Daoy (cell line): ENCODE measurements around the gene MAML1. TPM values are rescaled to one million over a fixed set of nuclear protein-coding genes. Genes with fewer than 3 reads are reported as not detected.
A peak's percentile ranks its signal among the peaks of the same experiment; 100 is the strongest.

Experiments used
- DNase-seq: peaks from one replicate; pipeline ENCODE4 v3.0.0-alpha.2; 2015; ENCODE audit warnings: low read depth
- total RNA-seq: library from RNA; depleted of rRNA; stranded (reverse); fragments of >200 nt; shearing (Covaris generic); gene quantifications from 2 replicates; pipeline ENCODE4 v1.2.3, GENCODE V29; 2014

The MAML1 gene
- total RNA-seq, 1 experiment from 2014 or later = 7.9 TPM

- DNase-seq = peak; percentile 89
These were observed 61.0 kb downstream of the MAML1 start, which contains the start of gene LTC4S for GRCh38 chr5:179793468-179794139. Gene LTC4S, plus strand, starts transcription at chr5:179793986. Its CDS starts 95 bp downstream, at chr5:179794081.

DNA sequence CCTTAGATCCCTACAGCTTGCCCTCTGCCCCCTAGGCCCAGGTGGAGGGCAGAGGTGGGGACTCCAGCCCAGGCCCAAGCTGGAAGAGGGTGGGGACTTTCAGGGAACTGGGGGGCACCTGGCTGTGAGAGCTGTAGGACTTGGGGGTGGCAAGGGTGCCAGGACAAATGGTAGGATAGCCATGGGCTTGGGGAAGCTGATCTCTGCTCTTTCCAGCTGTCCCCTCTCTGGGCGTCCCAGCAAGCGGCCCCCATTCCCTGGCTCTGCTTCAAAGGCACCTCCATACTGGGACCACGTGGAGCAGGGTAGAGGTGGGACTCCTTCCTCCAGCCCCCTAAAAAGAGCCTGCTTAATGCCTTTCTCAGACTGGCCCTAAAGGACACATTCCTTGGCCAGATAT lies 61.5 kb downstream of the MAML1 start:
- DNase-seq = no peak

DNA sequence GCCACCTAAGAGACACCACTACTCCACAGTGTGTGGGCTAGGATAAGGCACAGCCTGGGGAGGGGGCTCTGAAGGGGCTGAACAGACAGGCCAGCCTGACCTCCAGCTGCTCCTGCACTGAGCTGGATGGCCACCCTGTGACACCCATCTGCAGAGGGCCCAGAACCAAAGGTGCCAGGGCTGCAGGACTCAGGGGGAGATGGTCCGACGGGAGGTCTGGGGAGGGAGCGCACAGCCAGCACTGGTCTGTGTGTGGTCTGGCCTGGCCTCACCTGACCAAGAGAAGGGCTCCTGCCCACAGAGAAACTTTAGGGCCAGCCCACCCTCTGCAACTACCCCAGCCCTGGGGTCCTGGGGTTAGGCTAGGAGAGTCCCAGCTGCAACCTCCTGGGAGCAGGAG lies 62.0 kb downstream of the MAML1 start:
- no peak for DNase-seq

GRCh38 chr5:179795049-179795862 lies 62.6 kb downstream of the MAML1 start:
- no peak for DNase-seq

DNA sequence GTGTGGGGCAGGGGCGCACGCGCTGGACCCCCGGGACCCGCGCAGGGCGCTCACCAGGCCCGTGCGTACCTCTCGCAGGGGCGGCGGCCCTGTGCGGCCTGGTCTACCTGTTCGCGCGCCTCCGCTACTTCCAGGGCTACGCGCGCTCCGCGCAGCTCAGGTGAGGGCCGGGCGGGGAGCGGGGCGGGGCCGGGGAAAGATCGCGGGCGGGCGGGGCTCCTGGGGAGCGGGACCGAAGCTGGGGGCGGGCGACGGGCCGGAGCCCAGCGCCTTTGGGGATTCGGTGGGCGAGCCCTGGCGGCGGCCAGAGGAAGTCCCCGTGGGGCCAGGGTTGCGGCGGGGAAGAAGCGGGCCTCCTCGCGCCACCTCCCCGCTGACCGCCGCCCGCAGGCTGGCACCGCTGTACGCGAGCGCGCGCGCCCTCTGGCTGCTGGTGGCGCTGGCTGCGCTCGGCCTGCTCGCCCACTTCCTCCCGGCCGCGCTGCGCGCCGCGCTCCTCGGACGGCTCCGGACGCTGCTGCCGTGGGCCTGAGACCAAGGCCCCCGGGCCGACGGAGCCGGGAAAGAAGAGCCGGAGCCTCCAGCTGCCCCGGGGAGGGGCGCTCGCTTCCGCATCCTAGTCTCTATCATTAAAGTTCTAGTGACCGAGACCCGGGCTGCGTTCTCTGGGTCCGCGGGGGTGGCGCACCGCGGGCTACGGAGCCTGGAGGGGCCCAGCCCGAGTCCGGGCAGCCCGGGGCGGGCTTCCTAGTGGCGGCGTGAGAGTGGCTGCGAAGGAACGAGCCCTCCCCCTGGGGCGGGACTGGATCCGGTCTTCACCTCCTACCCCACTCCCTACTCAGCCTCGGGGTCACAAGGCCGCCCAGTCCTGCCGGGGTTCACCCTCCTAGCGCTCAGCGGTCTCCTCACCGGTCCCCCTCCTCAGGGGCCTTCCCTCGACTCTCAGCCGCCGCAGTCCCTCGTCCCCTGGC lies 63.5 kb downstream of the MAML1 start:
- DNase-seq = peak; percentile 92

DNA sequence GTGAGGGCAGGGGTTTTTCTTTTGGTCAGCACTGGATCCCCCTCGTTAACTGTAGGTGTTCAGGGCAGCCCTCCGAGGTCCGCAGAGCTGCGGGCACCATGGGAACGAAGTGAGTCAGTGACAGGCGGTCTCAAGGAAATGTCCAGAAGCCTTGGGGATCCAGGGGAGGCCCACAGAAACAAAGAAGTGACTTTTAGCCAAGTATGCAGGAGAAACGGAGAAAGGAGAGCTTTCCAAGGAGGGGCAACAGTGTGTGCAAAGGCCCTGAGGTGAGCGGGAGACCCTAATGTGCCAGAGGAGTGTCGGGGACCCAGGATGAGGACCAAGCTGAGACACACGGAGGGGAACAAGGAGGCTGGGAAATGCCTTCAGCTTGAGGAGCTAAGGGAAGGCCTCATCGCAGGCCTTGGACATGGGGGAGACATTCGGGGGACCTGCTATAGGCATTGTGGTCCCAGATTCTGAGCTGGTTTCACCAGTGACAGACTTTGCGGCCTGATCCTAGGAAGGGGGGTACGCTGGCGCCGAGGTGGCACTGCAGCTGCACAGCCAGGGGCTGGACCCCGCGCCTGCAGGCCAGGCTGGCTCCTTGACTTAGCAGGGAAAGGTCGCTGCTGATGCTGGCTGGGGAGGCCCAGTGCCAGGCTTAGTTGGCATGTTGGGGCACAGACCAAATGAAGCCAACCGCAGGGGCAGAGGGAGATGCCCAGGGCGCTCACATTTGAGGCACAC lies 64.4 kb downstream of the MAML1 start:
- DNase-seq = no peak

GRCh38 chr5:179797741-179798140 lies 65.1 kb downstream of the MAML1 start:
- DNase-seq = no peak

GRCh38 chr5:179798144-179798770 lies 65.6 kb downstream of the MAML1 start:
- DNase-seq = no peak

GRCh38 chr5:179798771-179799643 lies 66.4 kb downstream of the MAML1 start:
- DNase-seq = no peak

DNA sequence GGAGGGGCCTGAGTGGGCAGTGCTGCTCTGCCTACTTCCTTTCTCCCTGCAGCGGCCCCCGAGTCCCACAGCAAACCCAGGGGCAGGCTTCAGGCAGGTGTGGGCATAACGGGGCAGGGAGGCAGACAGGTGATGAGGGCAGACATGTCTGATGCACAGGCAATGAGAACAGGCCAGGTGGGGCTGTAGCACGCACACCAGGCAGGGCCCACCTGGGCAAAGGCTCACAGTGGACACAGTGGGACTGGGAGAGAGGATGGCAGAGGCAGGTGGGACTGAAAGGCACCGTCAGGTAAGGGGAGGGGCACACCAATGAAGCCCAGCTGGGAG lies 67.0 kb downstream of the MAML1 start:
- DNase-seq = no peak

DNA sequence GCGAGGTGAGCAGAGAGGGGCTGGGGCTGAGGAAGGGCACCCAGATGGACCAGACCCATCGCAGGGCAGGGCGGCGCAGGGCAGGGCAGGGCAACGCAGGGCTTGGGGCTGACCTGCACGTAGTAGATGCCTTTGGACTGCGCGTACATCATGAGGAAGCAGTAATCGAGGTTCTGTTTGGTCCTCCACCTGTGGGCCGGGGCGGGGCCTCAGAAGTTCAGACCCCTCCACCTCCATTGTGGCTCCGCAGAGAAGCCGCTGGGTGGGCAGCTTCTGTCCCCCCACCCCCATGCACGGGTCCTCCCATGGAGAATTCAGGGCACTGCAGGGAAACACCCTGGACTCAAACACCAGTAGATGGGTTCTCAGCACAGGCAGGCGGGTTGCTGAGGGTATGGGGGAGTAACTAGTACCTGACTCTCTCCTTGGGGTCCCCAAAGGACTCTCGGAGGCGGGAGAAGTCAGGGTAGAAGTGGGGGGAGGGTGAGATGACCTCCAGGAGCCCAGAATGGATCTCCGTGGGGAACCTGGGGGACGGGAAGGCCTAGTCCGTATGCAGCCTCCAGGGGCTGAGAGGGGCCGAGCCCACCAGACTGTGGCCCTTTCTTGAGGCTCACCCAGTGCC lies 67.6 kb downstream of the MAML1 start:
- DNase-seq = no peak

- no peak for DNase-seq
These were observed 68.1 kb downstream of the MAML1 start for GRCh38 chr5:179800696-179801201.

DNA sequence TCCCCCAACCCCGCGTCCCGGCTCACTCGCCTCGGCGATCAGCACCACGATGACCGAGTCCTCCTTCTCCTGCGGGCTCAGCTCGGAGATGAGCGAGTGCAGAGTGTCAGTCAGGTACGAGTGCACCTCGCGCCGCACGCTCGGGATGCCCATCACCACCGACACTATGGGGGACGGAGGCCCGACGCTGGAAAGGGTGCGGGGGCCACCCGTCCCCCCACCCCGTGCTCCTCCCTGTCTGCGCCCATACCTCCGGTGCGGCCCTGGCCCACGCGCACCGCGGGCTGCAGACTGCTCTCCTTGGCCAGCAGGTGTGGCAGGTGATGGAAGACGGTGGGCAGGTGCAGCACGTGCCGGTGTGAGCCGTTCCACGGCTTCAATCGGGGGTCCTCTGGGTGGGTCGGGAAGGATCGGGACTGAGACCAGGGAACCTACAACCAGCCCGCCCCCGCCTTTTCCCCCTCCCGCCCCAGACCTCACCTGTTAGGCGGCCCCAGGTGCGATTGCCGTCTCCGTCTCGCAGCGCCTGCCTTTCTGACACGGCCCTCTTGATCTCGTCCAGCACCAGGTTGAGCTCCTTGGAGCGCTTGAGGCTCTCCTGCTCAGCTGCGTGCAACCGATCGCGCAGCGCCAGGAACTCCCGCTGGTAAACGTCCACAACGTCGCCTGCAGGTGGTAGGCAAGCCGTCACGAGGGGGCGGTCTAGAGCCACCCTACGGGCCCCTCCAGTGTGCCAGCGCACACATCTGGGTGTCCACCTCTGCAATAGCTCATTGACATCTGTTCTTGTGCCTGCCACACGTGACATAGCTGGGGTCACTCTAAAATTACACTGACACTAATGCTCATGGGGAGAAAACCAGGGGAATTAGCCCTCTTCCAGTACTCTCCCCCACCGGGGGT lies 68.9 kb downstream of the MAML1 start:
- no peak for DNase-seq

GRCh38 chr5:179802207-179802883 lies 69.7 kb downstream of the MAML1 start:
- DNase-seq = no peak

DNA sequence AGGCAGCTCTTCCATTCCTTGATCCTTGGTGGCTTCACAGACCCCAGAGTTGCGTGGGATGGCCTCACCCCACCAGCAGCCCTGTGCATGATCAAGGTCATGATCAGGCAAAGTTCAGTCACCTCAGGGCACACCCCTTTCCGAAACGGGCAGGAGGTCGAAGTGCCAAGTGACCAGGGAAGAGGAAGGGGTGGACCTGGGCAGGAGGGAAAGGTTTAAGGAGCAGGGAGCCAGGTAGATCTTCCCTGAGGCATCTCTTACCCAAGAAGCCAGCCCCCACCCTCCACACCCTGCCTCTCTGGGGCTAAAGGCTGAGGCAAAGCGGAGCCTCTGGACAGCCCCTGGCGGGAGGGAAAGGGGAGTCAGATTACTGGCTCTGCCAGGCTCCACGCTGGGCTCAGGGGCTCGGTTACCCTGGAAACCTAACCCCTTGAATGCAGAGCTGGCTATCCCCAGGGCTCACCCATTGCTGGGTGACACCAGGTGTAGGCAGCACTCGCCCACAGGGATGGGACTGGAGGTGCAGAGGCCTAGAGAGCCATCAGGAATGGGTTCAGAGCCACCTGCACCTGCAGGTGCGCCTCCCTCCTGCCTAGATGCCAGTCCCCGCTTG lies 70.4 kb downstream of the MAML1 start:
- DNase-seq = no peak

DNA sequence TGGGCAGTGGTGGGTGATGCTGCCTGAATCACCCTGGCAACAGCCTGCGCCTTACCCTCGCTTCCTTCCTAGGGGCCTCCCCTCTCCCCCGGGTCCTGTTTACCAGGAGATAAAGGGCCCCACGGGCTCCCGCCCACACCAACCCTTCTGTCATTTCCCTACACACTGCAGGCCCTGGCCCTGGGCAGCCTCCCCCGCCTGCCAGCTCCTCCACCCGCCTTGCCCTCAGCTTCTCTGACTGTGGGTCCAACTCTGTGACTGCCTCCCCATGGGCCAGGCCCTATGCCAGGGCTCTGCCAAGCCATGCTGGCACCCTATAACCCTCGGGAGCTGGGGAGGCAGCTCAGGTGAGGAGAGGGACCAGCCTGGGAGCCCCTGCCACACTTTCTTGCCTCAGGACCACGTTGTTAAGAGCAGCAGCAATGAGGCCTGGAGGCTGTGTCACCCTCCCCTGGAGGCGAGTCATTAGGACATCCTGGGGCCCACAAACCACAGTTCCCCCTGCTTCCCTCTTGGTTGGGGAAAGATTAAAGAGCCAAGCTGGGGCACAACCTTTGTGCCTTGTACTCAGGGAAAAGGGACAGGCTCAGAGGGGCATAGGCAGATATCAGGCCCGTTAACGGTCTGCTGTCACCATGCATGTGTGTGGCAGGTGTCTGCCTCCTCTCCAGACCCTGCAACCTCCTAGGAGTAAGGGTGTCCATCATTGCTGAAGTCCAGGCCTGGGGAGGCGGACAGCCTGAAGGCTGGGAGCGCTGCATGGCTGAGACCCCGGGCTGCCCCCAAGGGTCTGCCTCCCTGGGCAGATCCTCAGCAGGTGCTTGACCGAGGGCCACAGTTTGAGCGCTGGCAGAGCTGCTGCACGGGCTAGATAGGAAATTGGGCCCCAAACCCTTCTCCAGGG lies 71.3 kb downstream of the MAML1 start:
- peak; percentile 52 for DNase-seq
